Ishikawa (cell line): ENCODE measurements around the gene AP4S1.

Source experiments
- EP300 ChIP-seq: IDR thresholded peaks from 2 replicates; pipeline ENCODE4 v1.6.1; 2012; ENCODE audit warnings: borderline replicate concordance
- TAF1 ChIP-seq: IDR thresholded peaks from 2 replicates; pipeline ENCODE4 v1.6.1; 2012; ENCODE audit warnings: low read depth, mild to moderate bottlenecking
- ZBTB7A ChIP-seq: IDR thresholded peaks from 2 replicates; pipeline ENCODE4 v1.6.1; 2012; ENCODE audit warnings: low read depth
- TF ChIP-seq, protein P1 (sequence below): IDR thresholded peaks from 2 replicates; pipeline ENCODE4 v1.6.1; 2012; ENCODE audit warnings: low read depth, mild to moderate bottlenecking

DNA sequence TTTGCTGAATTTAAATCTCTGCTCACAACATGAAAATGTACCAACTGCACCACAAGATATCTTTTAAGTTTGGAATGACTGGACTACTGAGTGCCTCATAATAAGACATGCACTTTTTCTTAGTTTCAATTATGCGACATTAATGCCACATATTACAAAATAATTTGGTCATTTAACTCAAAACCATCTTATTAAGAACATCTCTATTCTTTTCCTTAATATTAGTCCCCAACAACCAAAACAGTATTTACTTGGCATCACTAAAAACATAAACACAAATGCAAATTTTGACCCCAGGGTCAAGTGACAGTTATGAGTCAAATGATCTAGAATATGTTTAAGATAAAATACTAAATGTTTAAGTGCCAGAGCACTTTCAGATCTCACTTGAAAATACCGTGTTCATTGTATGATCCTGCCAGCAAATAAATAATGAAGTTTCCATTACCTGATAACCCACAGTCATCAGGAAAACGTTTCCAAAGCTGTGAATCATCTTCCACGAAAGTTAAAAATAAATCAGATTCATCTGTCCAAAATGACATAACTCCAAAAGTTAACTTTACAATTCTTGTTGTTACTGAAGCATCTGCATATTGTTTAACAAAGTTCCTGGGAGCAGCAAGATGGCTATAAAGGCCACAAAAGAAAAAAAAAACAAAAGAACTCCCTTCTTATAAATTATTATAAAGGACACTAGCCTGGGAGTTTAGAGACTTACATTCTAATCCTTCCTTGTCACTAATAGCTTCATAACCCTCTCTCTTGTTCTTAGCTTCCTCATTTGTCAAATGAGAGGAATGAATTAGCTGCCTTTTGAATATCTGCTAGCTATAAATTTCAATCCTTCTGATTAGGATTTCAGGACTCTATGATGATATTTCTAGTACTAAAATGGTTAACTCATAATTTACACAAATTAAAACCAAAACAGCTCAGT lies 30.5 kb upstream of the AP4S1 start:
- no peak for TF ChIP-seq ZBTB7A
- TF ChIP-seq TAF1: no peak
- TF ChIP-seq, protein P1, sequence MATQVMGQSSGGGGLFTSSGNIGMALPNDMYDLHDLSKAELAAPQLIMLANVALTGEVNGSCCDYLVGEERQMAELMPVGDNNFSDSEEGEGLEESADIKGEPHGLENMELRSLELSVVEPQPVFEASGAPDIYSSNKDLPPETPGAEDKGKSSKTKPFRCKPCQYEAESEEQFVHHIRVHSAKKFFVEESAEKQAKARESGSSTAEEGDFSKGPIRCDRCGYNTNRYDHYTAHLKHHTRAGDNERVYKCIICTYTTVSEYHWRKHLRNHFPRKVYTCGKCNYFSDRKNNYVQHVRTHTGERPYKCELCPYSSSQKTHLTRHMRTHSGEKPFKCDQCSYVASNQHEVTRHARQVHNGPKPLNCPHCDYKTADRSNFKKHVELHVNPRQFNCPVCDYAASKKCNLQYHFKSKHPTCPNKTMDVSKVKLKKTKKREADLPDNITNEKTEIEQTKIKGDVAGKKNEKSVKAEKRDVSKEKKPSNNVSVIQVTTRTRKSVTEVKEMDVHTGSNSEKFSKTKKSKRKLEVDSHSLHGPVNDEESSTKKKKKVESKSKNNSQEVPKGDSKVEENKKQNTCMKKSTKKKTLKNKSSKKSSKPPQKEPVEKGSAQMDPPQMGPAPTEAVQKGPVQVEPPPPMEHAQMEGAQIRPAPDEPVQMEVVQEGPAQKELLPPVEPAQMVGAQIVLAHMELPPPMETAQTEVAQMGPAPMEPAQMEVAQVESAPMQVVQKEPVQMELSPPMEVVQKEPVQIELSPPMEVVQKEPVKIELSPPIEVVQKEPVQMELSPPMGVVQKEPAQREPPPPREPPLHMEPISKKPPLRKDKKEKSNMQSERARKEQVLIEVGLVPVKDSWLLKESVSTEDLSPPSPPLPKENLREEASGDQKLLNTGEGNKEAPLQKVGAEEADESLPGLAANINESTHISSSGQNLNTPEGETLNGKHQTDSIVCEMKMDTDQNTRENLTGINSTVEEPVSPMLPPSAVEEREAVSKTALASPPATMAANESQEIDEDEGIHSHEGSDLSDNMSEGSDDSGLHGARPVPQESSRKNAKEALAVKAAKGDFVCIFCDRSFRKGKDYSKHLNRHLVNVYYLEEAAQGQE: no peak
- no peak for TF ChIP-seq EP300
